ENCODE measurements around the gene EPHB2.
A peak's percentile ranks its signal among the peaks of the same experiment; 100 is the strongest.
"Not testable (repeated sequence)": the region's sequence is repeated elsewhere in the genome, so short reads cannot be mapped to it uniquely, and the experiment has no call there.

EPHB2 gene

DNA sequence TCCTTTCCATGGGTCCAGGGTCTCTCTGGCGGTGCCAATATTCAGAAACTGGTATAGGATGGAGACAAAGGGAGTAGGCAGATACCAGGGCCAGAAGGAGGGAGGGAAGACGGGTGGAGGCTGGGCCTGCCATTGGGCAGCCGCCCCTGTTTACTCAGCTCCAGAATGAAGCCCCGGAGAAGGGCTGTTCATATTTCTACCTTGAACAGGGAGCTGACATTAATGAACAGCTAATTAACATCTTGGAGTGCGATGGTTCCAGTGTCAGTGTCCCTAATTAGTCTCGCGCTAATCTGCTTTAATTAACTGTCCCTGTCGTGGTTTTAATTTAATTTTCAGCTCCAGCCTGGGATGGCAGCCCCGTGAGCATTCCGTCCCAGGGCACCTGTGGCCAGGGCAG, 113.8 kb downstream of the EPHB2 start:
- DNase-seq: no peak

DNA sequence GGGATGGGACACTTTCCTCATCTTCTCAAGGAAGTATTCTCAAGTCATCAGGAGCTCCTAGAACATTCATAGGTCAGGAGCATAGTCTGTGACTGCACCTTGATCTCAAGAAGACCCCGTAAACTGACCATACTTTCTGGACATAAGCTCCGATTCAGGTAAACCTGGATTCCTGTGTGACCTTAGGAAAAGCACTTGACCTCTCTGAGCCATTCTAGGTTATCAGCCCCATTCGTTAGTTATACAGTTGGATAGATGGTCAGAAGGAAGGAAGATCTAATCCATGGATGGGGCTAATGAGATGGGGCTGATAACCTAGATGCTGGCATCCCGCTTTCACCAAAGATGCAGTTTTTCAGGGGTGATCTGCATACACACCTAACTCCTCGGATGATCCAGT, 114.3 kb downstream of the EPHB2 start:
- DNase-seq: no peak

DNA sequence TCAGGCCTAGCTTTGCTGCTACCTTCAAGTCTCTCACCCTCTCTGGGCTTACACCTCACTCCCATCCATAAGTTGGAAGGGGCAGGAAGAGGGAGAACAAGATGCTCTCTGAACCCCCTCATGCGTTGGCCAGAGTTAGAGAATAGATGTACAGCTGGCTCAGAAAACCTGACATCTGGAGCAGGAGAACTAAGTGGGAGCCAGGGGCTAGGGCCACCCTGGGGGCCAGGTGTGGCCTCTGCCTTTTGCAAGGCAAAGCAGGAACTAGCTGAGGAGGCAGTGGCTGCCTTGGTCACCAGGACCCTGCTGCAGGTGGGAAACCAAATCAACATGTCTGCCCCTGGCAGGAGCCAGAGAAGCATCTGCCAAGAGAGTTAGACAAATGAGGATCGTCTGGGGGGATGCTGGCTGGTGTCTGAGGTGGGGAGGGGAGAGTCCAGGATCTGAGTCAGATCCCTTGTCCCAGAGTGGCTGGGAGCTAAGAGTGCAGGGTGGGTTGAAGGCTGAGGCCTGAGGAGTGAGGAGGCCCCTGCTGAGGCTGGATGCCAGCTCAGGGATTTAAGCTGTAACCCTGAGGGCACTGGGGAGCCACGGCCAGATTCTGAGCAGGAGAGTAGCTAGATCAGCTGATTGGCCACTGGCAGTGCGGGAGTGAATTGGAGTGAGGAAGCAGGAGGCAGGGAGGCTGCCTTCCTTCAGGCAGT, 115.0 kb downstream of the EPHB2 start:
- DNase-seq: no peak

GRCh38 chr1:22826604-22827580, 116.3 kb downstream of the EPHB2 start:
- DNase-seq: no peak

- no peak for DNase-seq
Measured at GRCh38 chr1:22827666-22828483, 117.2 kb downstream of the EPHB2 start.

DNA sequence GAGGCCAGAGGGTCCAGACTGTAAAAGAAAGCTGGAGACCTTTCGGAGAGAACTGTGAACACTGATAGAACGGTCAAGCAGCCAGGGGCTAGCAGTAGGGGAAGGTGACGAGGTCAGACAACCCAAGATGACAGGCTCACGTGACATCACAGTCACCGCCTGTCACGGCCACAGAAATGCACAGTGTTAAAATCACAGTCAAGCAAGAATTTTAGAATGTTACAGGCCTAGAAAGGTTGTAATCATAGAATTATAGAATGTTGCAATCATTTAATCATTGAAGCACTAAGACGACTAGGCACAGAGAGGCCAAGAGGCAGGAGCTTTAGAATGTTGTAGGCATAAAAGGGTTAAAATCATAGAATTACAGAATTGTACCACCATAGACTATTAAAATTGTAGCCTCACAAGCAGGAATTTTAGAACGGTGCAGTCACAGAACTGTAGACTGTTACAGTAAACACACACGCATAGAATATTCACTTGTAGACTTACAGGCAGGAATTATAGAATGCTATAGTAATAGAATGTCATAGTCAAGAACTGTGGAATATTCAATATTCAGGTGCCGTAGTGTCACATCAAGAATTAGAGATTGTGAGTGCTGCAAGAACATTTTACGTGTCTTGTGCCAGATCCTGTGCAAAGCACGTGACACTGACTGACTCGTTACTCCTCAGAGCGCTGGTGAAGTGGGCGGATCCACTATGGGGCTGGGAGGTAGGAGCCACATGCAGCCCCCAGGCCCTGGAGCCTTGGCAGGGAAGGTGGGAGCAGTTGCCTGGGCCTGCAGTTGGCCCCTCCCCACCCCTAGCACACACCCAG, 118.1 kb downstream of the EPHB2 start:
- no peak for DNase-seq

DNA sequence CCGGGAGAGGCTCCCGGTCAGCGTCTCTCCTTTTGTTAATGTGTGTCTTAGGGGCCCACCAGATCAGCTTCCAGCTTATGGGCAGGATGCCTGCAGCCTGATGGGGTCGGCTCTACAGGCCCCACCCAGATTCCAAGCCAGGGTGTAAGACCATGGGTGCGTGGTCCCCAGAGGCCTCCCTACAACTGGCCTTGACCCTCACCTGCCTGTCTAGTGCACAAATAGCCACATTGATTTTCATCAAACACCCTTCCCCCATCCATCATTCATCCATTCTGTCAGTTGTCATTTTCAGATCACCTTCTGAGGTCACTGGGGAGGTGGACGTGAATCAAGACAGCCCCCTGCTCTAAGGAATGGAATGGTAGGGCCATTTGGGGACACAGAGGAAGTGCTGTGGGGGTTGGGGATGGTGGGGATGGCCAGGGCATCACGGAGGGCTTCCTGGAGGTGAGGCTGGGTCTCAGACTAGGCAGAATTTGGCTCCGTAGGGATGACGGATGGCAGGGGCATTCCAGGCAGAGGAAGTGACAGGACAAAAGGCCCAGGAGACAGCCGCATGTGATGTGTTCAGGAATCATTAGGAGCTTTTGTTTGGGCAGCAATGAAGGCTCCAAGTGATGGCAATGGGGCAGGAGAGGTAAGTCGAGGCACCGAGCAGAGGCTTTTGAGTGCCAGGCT, 118.8 kb downstream of the EPHB2 start:
- DNase-seq: no peak

DNA sequence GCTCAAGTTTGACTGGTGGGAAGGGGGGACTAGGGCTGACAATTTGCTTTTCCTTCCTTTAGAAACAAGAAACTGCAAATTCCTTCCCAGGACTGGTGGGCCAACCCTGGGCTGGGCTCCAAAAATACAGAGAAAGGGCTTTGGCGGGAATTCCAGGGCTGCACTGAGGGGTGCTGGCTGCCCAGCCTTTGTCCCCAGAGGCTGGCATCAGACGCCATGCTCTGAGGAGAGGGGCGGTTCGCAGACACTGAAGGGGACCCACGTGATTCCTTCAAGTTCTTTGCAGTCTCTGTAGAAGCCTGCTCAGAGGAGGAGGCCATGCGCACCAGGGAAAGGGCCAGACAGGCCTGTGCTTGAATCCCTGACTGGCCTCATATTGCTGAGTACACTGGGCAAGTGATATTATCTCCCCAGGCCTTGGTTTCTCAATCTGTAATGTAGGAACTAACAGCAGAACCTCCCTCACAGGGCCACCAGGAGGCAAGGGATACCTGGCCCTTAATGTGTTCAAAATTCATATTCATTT, 119.5 kb downstream of the EPHB2 start:
- no peak for DNase-seq

GRCh38 chr1:22830757-22831340, 120.2 kb downstream of the EPHB2 start:
- no peak for DNase-seq

DNA sequence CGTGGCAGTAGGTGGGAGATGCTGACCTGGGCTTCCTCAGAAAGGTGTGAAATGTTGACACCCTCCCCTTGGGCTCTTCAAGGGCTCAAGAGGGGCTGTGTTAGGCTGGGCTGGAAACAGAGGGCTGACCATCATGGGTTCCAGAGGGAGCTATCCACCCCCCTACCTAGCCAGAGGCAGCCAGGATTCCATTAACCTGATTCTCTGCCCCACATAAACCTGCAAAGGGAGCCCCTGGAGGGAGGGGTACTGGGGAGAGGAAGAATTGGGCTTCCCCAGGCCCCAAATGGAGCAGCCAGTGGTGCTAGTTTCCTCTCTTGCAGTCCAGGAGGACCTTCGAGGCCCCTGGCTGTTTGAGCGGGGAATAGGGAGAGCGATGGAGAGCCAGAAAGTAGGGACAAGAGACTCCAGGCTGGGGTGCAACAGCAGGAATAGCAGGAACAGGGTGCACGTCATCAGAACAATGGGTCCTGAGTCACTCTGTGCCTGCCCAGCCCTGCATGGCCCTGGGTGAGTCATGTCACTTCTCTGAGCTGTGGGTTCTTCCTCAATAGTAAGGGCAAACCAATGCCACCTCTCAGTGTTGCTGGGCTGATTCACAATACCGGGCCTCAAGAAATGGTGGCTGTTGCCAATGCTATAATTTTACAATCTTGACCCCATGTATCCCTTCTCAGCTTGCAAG, 121.2 kb downstream of the EPHB2 start:
- peak; percentile 35 for DNase-seq

GRCh38 chr1:22832414-22832786, 121.8 kb downstream of the EPHB2 start:
- no peak for DNase-seq

GRCh38 chr1:22833699-22834098, 123.1 kb downstream of the EPHB2 start:
- no peak for DNase-seq

DNA sequence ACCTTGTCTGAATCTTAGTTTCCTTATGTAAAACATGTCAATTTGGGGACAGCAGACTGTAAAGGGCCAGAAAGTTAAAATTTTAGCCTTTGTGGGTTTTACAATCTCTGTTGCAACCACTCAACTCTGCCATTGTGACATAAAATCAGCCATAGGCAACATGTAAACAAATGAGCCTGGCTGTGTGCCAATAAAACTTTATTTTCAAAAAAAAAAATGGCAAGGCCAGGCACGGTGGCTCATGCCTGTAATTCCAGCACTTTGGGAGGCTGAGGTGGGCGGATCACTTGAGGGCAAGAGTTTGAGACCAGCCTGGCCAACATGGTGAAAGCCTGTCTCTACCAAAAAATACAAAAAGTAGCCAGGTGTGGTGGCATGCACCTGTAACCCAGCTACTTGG, 123.8 kb downstream of the EPHB2 start:
- DNase-seq: not testable (repeated sequence)

- no peak for DNase-seq
Measured at GRCh38 chr1:22835636-22836319, 125.1 kb downstream of the EPHB2 start.

DNA sequence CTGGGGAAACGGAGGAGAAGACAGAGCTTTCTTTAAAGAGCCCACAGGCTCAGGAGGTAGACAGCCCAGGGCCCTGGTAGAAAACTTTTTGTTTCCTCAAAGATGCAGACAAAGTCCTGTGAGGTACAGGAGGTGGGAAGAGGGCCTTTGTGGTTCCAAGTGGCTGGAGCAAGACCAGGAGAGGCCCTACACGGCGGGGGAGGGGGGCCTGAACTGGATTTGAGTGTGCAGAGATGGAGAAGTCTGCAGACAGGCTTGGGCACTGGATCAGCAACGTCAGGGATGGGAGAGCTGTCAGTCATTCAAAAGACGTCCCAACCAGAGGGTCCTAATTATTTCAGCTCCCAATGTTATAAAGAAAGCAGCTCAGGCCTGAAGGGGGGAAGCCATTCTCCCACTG, 126.2 kb downstream of the EPHB2 start:
- no peak for DNase-seq

GRCh38 chr1:22837332-22837731, 126.7 kb downstream of the EPHB2 start:
- DNase-seq: no peak

DNA sequence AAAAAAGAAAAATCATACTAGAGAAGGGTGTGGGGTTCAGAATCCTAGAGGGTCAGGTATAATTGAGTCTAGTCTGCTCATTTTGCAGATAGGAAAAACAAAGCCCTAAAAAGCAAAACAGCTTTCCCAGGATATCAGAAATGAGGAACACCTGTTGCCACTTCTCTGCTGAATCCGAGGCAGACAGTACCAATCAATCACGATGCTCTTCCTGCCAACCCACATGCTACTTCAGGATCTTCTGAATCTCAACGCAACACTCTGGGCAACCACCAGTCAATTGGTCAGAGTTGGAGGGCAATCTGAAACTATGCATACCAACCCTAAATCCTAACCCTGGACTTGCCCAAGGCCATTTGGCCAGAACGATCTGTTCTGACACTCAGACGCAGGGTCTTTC, 128.3 kb downstream of the EPHB2 start:
- no peak for DNase-seq

GRCh38 chr1:22839806-22840205, 129.2 kb downstream of the EPHB2 start:
- DNase-seq: no peak

- DNase-seq: no peak
Measured at GRCh38 chr1:22841142-22841541, 130.5 kb downstream of the EPHB2 start.

- DNase-seq: no peak
Measured at GRCh38 chr1:22841860-22842281, 131.2 kb downstream of the EPHB2 start.
